HepG2 (cell line): Measurements from ENCODE around the gene BDNF. TPM values are rescaled to one million over a fixed set of nuclear protein-coding genes. Genes with fewer than 3 reads are reported as not detected.

ENCODE experiments used
- ATAC-seq: fragments of 200-7000 bp; cut with Tn5 transposase; 3 replicates; pipeline ENCODE4 v1.9.1; 2020; ENCODE audit warnings: mild to moderate bottlenecking, moderate library complexity
- BruUV-seq: library from RNA; stranded (reverse); fragments of 400-500 nt; replicated peaks from 2 replicates; lab custom pipeline; 2021; lab: Mats Ljungman, UMichigan
- CTCF ChIA-PET: fragments of 300-600 bp; formaldehyde crosslinking; extraction: SDS; loops from one replicate; lab custom pipeline; 2021; ENCODE audit warnings: low total read pairs, inconsistent platforms, low intra/inter-chr PET ratio; lab: Yijun Ruan, JAX
- POLR2A ChIA-PET: fragments of 350-600 bp; sonication (Branson Sonifier 250); formaldehyde crosslinking; loops from one replicate; lab custom pipeline; 2020; ENCODE audit warnings: antibody characterized with exemption, inconsistent platforms; lab: Yijun Ruan, JAX
- DNase-seq: peaks from one replicate; pipeline ENCODE4 v3.0.0-alpha.2; 2015; ENCODE audit warnings: low spot score
- FAIRE-seq: peaks from 3 replicates; lab custom pipeline; 2011; peaks lifted over from hg19 to GRCh38; lab: Jason Lieb, UNC
- H2AFZ ChIP-seq: one replicate; pipeline ENCODE4 v1.6.1; 2011; ENCODE audit warnings: low read length, inconsistent platforms
- H3K27ac ChIP-seq: fragments of 300-600 bp; 3 replicates; pipeline ENCODE4 v1.8.0; 2011; ENCODE audit warnings: mixed run types, mild to moderate bottlenecking, mixed read lengths, low read length, inconsistent platforms; ENCODE audit not compliant: insufficient read depth; ENCODE audit errors: extremely low read length
- H3K27me3 ChIP-seq, 2 experiments: fragments of 200-600 bp in 1 of 2; 2 replicates in 1 of 2; 3 replicates in 1 of 2; pipeline versions ENCODE4 v1.6.0 to v1.8.0; 2011; ENCODE audit warnings: low read length in 2 of 2, mild to moderate bottlenecking in 2 of 2, moderate library complexity in 2 of 2, inconsistent platforms in 1 of 2; ENCODE audit not compliant: insufficient read depth in 2 of 2, control insufficient read depth in 1 of 2
- H3K36me3 ChIP-seq, 2 experiments: fragments of 200-600 bp in 1 of 2; replicated peaks in 1 of 2; 2 replicates in 1 of 2; 3 replicates in 1 of 2; pipeline versions ENCODE4 v1.5.1 to v1.8.0; 2011; ENCODE audit warnings: low read length in 2 of 2, inconsistent platforms in 1 of 2; ENCODE audit not compliant: insufficient read depth in 2 of 2, control insufficient read depth in 1 of 2
- H3K4me1 ChIP-seq: 2 replicates; pipeline ENCODE4 v1.5.1; 2012; ENCODE audit warnings: low read length, inconsistent platforms; ENCODE audit not compliant: insufficient read depth
- H3K4me2 ChIP-seq: 2 replicates; pipeline ENCODE4 v1.6.0; 2011; ENCODE audit warnings: low read depth, low read length, inconsistent platforms
- H3K4me3 ChIP-seq, 3 experiments: fragments of 200-600 bp in 1 of 3; sonication (generic), shearing (Covaris generic) in 1 of 3; replicated peaks in 1 of 3; 2 replicates each; pipeline ENCODE4 v1.5.1; 2011 to 2016; ENCODE audit warnings: low read length in 3 of 3, inconsistent platforms in 2 of 3, low read depth in 2 of 3, mild to moderate bottlenecking in 2 of 3, control low read depth in 1 of 3, mixed read lengths in 1 of 3; ENCODE audit not compliant: insufficient read depth in 1 of 3
- H3K79me2 ChIP-seq: one replicate; pipeline ENCODE4 v1.6.1; 2011; ENCODE audit warnings: low read length, inconsistent platforms; ENCODE audit not compliant: insufficient read depth
- H3K9ac ChIP-seq: 2 replicates; pipeline ENCODE4 v1.6.0; 2011; ENCODE audit warnings: mild to moderate bottlenecking, low read depth, low read length, inconsistent platforms; ENCODE audit not compliant: insufficient read depth
- H3K9me3 ChIP-seq: 2 replicates; pipeline ENCODE4 v1.5.1; 2012; ENCODE audit warnings: mild to moderate bottlenecking, low read length
- H4K20me1 ChIP-seq: 2 replicates; pipeline ENCODE4 v1.6.0; 2011; ENCODE audit warnings: inconsistent platforms, mild to moderate bottlenecking, low read length, moderate library complexity; ENCODE audit not compliant: insufficient read depth
- CENPT ChIP-seq: sonication (generic); formaldehyde crosslinking; IDR thresholded peaks from 2 replicates; pipeline ENCODE4 v1.8.0; 2022; ENCODE audit warnings: low read depth, mild to moderate bottlenecking, moderate library complexity, missing genetic modification reagents
- EHMT2 ChIP-seq: fragments of 200-600 bp; sonication (generic); IDR thresholded peaks from 2 replicates; pipeline ENCODE4 v1.7.0; 2017; ENCODE audit warnings: antibody characterized with exemption, low read depth, low read length, borderline replicate concordance
- GLI4 ChIP-seq: sonication (generic); formaldehyde crosslinking; IDR thresholded peaks from 2 replicates; pipeline ENCODE4 v1.5.1; 2020; ENCODE audit warnings: missing genetic modification reagents, mild to moderate bottlenecking, moderate library complexity, borderline replicate concordance
- GPN1 ChIP-seq: sonication (generic); formaldehyde crosslinking; IDR thresholded peaks from 2 replicates; pipeline ENCODE4 v1.5.1; 2020; ENCODE audit warnings: missing genetic modification reagents, borderline replicate concordance
- HDAC2 ChIP-seq: sonication (generic); formaldehyde crosslinking; IDR thresholded peaks from 2 replicates; pipeline ENCODE4 v1.4.0; 2020; ENCODE audit warnings: missing genetic modification reagents
- MBNL3 ChIP-seq: fragments of 250-450 bp; sonication (Bioruptor Pico); conservative IDR thresholded peaks from 2 replicates; pipeline ENCODE4 v1.8.0; 2022; ENCODE audit warnings: mild to moderate bottlenecking, inconsistent platforms
- MEIS2 ChIP-seq: sonication (generic); formaldehyde crosslinking; IDR thresholded peaks from 2 replicates; pipeline ENCODE4 v1.9.0; 2021; ENCODE audit warnings: mild to moderate bottlenecking, missing genetic modification reagents
- MIER2 ChIP-seq: IDR thresholded peaks from 2 replicates; pipeline ENCODE4 v1.6.1; 2016; ENCODE audit warnings: missing biosample characterization, missing genetic modification reagents
- NFE2L1 ChIP-seq: sonication (generic); formaldehyde crosslinking; IDR thresholded peaks from 2 replicates; pipeline ENCODE4 v1.4.0; 2020; ENCODE audit warnings: missing genetic modification reagents, mild to moderate bottlenecking, borderline replicate concordance
- REST ChIP-seq, 2 experiments: IDR thresholded peaks; 2 replicates each; pipeline ENCODE4 v1.6.1; 2011 to 2012; ENCODE audit warnings: low read length in 2 of 2, borderline replicate concordance in 1 of 2, low read depth in 1 of 2, mild to moderate bottlenecking in 1 of 2, moderate library complexity in 1 of 2
- RXRA ChIP-seq: sonication (generic); formaldehyde crosslinking; IDR thresholded peaks from 2 replicates; pipeline ENCODE4 v1.5.1; 2020; ENCODE audit warnings: missing genetic modification reagents
- SALL1 ChIP-seq: sonication (generic); formaldehyde crosslinking; IDR thresholded peaks from 2 replicates; pipeline ENCODE4 v1.8.0; 2022; ENCODE audit warnings: mild to moderate bottlenecking, missing genetic modification reagents
- TRIM22 ChIP-seq: fragments of 450-650 bp; IDR thresholded peaks from 2 replicates; pipeline ENCODE4 v1.6.1; 2017
- ZBTB33 ChIP-seq: sonication (generic); formaldehyde crosslinking; IDR thresholded peaks from 2 replicates; pipeline ENCODE4 v1.4.0; 2020; ENCODE audit warnings: missing genetic modification reagents
- ZNF44 ChIP-seq: sonication (generic); formaldehyde crosslinking; IDR thresholded peaks from 2 replicates; pipeline ENCODE4 v1.5.1; 2020; ENCODE audit warnings: mild to moderate bottlenecking, missing genetic modification reagents
- ZNF441 ChIP-seq: sonication (generic); formaldehyde crosslinking; IDR thresholded peaks from 2 replicates; pipeline ENCODE4 v1.7.0; 2021; ENCODE audit warnings: missing genetic modification reagents, borderline replicate concordance
- ZNF530 ChIP-seq: sonication (generic); formaldehyde crosslinking; IDR thresholded peaks from 2 replicates; pipeline ENCODE4 v1.5.0; 2020; ENCODE audit warnings: low read depth, mild to moderate bottlenecking, missing genetic modification reagents
- ZNF749 ChIP-seq: sonication (generic); formaldehyde crosslinking; IDR thresholded peaks from 2 replicates; pipeline ENCODE4 v1.8.0; 2022; ENCODE audit warnings: mild to moderate bottlenecking, missing genetic modification reagents, moderate library complexity, borderline replicate concordance
- ZNF777 ChIP-seq: sonication (generic); formaldehyde crosslinking; IDR thresholded peaks from 2 replicates; pipeline ENCODE4 v1.4.0; 2020; ENCODE audit warnings: missing genetic modification reagents
- WGBS: methylation state at CpG from one replicate; pipeline ENCODE4 v1.1.6; 2017; ENCODE audit warnings: low lambda C conversion rate; 5-methylcytosine and 5-hydroxymethylcytosine counted together
- in situ Hi-C: cut with HindIII; loops from 2 replicates; pipeline ENCODE4 v1.10.0; 2017; ENCODE audit warnings: low pct_unique_long_range_greater_than_20kb; ENCODE audit not compliant: extremely low pct_ligation_motif_present
- intact Hi-C: fragments of 100-400 bp; cut with micrococcal nuclease; formaldehyde crosslinking; loops from one replicate; pipeline ENCODE4 v1.10.0; 2022; ENCODE audit not compliant: unreplicated experiment
- polyA plus RNA-seq, 8 experiments: library from polyadenylated mRNA; depleted of rRNA in 3 of 8; stranded (reverse) in 7 of 8; unstranded in 1 of 8; fragments of >200 nt; fragmentation: Illumina TruSeq in 4 of 8; extraction: Trizol in 4 of 8; gene quantifications; 2 replicates each; pipeline versions ENCODE4 v1.2.1 to v1.2.3, GENCODE V29; 2011 to 2016; ENCODE audit warnings: low read depth in 4 of 8, missing spikeins in 1 of 8, mixed read lengths in 1 of 8; ENCODE audit not compliant: insufficient read depth in 1 of 8
- total RNA-seq, 5 experiments: library from RNA; depleted of rRNA; stranded (reverse); fragments of >200 nt; fragmentation: Illumina TruSeq; extraction: Trizol; gene quantifications; 2 replicates each; pipeline ENCODE4 v1.2.3, GENCODE V29; 2016; ENCODE audit warnings: low read depth in 1 of 5

BDNF gene
- total and polyA plus RNA-seq, 2 of the 13 experiments (the other 11 are each of a cell fraction or from before 2014, with no cell fraction given): 0.02 TPM; not detected in 1

GRCh38 chr11:27720277-27720830 is 20.1 kb upstream of the BDNF start:
- no TSS peak for BruUV-seq
- in situ Hi-C loops: no loop called here
- Histone ChIP-seq H3K4me1 (no peaks in the 10 kb centered on the region), H3K27ac (no peak overlapping the region), H3K4me3 (no peak overlapping the region), H2AFZ (no peak overlapping the region), H4K20me1 (no peaks in the 10 kb centered on the region), H3K4me2 (no peak overlapping the region), H3K9ac (no peak overlapping the region), H3K36me3 (no peaks in the 10 kb centered on the region), H3K79me2 (no peaks in the 10 kb centered on the region), H3K9me3 (no peaks in the 10 kb centered on the region), H3K27me3 (peaks cover 1 to 31% of the 10 kb centered on the region in 2 experiments; a peak in 2 of 5 replicates)
- CTCF ChIA-PET: no interaction called here
- POLR2A ChIA-PET: no interaction called here
- no peak for FAIRE-seq
- DNase-seq: no peak
- intact Hi-C loops: no loop called here
- ATAC-seq: 0 out of 3 replicates have a peak, but pooled peaks have one; percentile 33
- WGBS: 63% methylated on average over 18 of the region's 25 CpGs
- TF ChIP-seq REST (IDR thresholded peaks at IDR 0.05; ENCODE audit: borderline replicate concordance in 1 of 2, low read depth in 1 of 2, low read length in 2 of 2): peak; percentile 73 to 95
- no peak for TF ChIP-seq ZNF777 (CRISPR knock-in tag)
- TF ChIP-seq ZNF530 (CRISPR knock-in tag): no peak
- TF ChIP-seq CENPT: no peak
- TF ChIP-seq NFE2L1 (CRISPR knock-in tag): no peak
- no peak for TF ChIP-seq GLI4
- TF ChIP-seq HDAC2 (CRISPR knock-in tag): 0 out of 2 replicates have a peak, but pooled peaks have one; percentile 18
- TF ChIP-seq ZBTB33: peak; percentile 43; the same call in 1 of the 2 replicates
- TF ChIP-seq TRIM22: no peak
- peak; percentile 94 for TF ChIP-seq MIER2 (CRISPR knock-in tag)
- TF ChIP-seq MBNL3: no peak
- TF ChIP-seq SALL1 (CRISPR knock-in tag): 0 out of 2 replicates have a peak, but pooled peaks have one; percentile 32
- 0 out of 2 replicates have a peak, but pooled peaks have one; percentile 23 for TF ChIP-seq ZNF441 (CRISPR knock-in tag)
- no peak for TF ChIP-seq ZNF44 (CRISPR knock-in tag)
- TF ChIP-seq RXRA (CRISPR knock-in tag): no peak
- peak; percentile 98 for TF ChIP-seq EHMT2
- no peak for TF ChIP-seq GPN1 (CRISPR knock-in tag)
- no peak for TF ChIP-seq MEIS2 (CRISPR knock-in tag)
- no peak for TF ChIP-seq ZNF749 (CRISPR knock-in tag)
